NCI-H2196 (cell line): ENCODE measurements around the gene TTN.
"Not testable (repeated sequence)": the region's sequence is repeated elsewhere in the genome, so short reads cannot be mapped to it uniquely, and the experiment has no call there.

Experiments used
- DNase-seq: peaks from one replicate; lab custom pipeline; 2025; ENCODE audit not compliant: unreplicated experiment; lab: John Stamatoyannopoulos, UW

TTN gene

DNA sequence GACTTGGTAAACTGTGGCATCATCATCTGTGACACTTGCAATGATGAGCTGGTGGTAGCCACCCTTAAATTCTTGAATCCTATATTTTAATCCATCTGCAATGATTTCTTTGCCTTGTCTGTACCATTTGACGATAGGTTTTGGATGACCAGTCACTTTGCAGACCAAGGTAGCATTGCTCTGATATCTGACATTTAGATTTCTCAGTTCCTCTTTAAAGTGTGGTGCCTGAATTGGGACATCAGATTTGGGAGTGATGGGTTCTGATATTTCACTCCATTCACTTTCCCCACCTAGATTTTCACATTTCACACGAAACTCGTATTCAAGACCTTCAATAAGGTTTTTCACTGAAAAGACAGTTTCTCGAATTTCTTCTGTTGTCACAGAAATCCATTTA, 271.2 kb downstream of the TTN start:
- DNase-seq: no peak

DNA sequence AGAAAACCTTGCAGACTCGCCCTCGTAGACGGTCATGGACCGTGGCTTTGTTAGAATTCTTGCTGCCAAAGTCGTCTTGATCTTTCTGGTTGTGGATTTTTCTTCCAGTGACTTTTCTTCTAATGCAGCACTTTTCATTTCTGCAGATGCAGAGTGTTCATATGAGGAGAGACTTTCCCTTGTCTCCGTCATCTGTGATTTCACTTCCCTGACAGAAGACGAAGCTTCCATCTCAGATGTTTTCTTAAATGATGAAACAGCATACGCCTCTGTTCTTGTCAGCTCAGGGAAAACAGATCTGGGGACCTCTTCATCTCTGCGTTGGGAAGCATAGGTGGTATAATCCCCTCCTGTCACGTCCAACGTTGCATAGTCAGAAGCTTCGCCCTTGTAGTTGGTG, 276.1 kb downstream of the TTN start:
- DNase-seq: no peak

DNA sequence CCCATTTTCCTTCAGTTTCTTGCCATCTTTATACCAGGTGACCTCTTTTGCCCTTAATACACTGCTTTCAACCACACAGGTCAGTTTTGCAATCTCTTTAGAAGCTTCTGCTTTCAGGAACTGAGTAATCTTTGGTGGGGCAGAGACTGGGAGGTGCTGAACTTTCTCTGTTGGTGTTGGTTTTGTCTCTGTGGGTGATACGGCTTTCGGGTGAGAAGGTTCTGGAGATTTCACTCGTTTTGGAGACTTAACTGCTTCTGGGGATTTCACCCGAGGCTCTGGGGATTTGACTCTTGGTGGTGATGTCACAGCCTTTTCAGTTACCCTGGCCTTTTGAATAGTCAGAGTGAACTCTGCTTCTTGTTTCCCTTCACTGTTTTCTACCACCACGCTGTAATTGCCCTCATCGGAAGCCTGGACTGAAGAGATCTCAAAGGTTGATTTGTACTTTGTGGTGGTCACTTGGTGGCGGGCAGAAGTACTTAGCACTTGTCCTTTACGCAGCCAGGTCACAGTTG, 276.5 kb downstream of the TTN start:
- DNase-seq: no peak

DNA sequence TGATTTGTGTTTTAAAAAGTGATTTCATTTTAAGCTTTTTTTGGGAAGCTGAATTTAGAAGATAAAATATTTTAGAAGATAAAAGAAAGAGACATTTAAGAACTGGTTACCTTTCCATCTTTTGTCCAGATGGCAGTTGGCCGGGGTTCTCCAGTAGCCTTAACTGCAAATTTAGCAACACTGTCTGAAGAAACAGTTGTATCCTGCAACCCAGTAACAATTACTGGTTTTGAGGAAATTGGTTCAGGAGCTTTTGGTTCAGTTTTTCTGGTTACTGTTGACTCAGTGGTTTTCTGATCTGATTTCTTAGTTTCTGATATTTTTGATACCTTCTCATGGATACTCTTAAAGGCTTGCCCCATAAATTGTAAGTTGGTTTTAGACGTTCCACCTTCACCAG, 277.1 kb downstream of the TTN start:
- no peak for DNase-seq

DNA sequence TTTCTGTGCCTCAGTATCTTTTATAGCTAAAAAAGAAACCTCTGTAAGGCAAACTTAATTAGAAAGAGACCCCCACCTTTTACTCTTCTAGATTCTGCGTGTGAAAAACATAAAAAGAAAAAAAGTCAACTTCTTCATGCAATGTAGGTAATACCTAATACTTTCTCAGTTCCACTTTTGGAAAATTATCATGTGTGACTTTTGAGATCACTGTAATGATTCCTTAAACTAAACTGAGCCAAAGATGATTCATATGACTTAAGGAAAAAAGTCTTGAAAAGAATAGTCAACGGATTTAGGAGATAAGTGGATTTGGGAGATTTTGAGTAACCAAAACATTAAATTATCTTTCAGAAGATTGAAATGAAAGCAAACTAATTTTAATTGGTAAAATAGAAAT, 278.0 kb downstream of the TTN start:
- no peak for DNase-seq

DNA sequence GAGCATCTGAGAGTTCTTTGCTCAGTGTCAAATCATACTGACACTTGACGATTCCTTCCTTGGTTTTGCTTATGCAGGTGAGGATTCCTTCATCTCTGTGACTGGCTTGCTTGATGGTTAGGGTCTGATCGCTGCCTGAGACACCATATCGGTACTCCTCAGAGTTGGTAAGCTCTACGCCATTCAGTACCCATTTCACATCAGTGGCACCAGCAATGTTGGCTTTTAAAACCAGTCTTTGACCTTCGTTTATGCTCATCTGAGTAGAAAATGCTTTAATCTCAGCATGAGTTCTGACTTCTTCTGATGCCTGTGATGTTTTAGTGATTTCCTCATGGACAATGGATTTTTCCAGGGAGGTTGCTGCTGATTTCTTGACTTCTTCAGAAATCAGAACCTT, 278.6 kb downstream of the TTN start:
- no peak for DNase-seq

DNA sequence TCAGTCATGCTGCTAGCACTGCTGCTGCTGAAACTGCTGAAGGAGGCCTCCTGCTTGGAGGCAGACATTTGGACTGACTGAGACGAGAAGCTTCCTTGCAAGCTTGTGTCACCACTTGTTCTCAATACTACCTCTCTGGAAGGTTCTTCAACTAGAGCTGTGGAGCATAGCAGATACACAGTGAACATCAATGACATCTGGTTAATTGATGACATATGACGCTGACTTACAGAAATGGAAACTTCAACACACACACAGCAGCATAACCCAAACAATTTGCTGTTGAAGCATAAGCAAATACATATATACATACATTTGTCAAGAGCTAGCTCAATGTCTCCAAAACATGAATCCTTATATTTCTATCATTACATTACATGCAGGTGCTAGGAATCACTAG, 279.6 kb downstream of the TTN start:
- DNase-seq: no peak

DNA sequence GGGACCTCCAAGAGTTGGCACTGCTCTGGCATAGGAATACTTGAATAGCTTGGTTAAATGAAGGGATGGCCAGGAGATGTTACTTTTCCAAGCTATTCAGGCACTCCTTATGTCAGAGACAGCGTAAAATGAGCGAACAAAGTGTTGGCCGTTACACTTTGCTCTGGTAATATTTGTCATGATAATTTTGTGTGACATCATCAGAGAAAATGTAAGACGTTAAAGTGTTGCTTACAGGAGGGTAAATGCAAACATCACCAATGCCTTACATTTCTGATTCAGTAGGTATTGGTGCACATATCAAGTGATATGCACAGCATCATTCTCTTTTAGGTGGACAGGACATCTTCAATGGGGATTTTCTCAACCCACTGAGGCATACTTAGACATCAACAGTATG, 281.0 kb downstream of the TTN start:
- no peak for DNase-seq

DNA sequence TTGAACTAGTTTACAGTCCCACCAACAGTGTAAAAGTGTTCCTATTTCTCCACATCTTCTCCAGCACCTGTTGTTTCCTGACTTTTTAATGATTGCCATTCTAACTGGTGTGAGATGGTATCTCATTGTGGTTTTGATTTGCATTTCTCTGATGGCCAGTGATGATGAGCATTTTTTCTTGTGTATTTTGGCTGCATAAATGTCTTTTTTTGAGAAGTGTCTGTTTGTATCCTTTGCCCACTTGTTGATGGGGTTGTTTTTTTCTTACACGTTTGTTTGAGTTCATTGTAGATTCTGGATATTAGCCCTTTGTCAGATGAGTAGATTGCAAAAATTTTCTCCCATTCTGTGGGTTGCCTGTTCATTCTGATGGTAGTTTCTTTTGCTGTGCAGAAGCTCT, 281.8 kb downstream of the TTN start:
- not testable (repeated sequence) for DNase-seq

DNA sequence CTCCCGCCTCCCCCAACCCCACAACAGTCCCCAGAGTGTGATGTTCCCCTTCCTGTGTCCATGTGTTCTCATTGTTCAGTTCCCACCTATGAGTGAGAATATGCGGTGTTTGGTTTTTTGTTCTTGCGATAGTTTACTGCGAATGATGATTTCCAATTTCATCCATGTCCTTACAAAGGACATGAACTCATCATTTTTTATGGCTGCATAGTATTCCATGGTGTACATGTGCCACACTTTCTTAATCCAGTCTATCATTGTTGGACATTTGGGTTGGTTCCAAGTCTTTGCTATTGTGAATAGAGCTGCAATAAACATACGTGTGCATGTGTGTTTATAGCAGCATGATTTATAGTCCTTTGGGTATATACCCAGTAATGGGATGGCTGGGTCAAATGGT, 282.2 kb downstream of the TTN start:
- not testable (repeated sequence) for DNase-seq

DNA sequence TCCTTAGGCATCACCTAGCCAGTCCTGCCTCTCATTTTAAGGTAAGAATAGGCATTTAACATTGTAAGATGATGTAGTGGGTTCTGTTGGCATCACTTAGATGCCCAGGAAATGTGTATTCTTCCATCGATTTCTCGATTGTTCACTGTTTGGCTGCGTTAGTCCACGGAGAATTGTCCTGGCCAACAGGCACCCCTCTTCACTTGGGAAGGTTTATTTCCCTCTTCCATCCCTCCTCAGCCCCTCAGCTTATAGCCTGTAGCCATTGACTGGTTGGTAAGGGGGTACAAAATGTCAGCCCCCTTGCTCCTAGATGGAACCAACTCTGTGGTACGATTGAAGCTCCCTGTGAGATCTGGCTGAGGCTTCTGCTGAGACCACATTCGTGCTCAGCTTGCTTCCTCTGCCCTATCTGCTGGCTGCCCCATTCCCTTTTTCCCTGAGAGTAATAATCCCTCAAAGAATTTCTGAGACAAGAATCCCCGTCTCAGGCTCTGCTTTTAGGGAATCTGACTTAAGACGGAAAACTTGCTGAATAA, 283.6 kb downstream of the TTN start:
- no peak for DNase-seq

DNA sequence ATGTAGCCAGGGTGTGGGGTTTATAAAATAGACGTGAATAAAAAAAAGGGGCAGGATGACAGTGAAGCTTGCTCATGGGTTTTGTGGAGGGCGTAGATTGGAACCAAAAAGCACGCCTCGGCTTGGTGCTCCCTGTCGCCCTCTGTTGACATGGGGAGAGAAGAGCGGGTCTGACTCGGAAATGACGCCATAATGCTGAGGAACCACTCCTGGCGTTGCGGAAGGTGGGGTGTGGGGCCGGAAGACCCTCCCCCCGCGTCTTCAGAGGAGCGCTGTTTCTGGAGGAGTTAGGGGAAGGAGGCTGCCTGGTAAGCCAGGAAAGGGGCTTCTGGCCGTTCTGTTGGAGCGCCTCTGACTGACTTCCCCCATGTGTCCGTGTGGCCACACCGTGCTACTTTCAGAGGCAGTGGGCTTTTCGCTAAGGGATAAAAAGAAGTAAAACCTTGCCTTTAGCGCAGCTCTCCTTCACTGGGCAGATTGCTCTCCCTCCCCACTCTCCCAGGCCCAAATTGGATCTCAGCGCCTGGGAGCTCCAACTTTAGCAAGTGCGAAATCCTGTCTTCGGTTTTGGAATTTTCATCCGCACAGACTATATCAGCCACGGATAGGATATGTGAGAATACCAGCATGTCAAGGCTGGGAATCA, 284.1 kb downstream of the TTN start:
- peak; percentile 70 for DNase-seq

DNA sequence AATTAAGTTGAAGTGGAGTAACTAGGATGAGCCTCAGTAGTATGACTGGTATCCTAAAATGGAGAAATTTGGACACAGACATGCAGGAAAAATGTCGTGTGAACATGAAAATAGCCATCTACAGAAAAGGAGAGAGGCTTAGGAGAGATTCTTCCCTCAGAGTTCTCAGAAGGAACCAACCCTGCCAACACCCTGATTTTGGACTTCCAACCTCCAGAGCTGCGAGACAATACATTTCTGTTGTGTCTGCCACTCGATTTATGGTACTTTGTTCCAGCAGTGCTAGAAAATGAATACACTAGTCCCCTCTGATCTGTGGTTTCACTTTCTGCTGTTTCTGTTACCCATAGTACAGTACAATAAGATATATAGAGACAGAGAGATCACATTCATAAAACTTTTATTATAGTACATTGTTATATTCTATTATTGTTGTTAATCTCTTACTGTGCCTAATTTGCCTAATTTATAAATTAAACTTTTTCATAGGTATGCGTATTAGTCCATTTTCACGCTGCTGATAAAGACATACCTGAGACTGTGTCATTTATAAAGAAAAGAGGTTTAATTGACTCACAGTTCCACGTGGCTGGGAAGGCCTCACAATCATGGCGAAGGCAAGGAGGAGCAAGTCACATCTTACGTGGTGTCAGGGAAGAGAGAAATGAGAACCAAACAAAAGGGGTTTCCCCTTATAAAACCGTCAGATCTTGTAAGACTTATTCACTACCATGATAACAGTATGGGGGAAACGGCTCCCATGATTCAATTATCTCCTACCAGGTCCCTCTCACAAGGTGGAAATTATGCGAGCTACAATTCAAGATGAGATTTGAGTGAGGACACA, 285.7 kb downstream of the TTN start:
- no peak for DNase-seq

DNA sequence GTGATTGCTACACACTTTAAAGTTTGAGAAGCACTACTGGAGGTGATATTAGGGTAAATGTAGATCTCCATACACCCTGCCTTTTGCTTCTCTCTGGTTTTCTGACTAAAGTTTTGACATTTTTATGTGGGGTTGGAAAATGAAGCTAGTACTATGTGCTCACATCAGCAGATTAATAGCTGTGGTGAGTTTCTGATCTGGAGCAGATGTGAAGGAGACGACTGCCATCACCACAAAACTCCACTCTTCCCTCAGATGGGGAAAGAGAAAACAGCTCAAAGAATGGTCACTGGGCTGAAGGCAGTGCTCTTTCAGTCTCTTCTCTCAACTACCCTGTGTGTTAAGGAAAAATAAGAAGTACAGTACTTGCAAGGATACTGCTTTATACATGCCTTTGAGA, 289.7 kb downstream of the TTN start:
- DNase-seq: no peak

DNA sequence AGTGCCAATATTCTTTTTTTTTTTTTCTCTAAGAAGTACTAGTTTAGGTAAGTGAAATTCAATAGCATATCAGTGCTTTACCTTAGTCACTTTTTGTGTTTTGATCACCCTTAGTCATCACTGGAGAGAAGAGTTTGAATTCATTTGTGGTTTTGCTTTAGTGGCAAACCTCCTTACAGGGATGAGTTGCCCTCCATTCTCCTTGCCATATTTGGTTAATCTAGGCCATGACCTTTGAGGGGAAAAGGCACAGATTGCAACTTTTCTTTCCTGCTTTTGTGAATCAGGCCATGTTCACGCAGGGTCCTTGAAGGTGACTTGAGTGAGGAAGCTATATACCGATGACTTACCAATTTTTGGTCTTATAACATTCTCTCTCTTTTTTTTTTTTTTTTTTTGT, 292.6 kb downstream of the TTN start:
- no peak for DNase-seq

DNA sequence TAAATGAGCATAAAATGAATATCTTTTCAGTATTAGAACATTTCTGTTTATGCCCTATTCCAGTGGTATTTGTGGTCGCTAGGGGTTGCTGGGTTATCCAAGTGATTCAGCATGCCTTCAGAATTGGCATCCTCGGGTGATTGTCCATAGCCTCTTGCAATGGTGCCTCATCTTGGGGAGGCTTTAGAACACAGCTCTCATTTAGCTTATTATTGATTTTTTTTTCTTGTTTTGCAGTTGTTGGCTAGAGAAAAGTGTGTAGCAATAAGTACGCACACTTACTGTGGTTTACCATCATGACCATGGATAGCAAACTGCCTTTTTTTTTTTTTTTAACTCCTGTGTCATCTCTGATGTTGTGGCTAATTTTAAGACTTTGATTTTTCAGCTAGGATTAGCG, 293.3 kb downstream of the TTN start:
- DNase-seq: no peak

DNA sequence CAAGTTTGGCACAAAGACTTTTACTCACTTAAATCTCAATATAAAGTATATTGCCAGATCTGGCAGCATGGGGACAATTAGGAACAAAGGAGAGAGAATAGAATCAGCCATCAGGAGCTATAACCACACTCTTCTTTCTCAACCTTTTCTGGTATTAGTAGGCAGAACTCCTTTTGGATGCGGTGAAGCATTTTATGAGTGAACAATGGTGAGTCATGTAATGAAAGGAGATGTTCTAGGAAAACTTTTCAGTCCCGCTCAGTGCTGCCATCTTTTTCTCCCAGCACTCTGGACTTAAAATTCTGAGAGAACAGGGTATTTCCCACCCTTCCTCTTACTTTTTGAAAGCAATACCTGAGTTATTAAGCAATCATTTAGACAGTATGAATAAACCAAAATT, 294.7 kb downstream of the TTN start:
- no peak for DNase-seq

DNA sequence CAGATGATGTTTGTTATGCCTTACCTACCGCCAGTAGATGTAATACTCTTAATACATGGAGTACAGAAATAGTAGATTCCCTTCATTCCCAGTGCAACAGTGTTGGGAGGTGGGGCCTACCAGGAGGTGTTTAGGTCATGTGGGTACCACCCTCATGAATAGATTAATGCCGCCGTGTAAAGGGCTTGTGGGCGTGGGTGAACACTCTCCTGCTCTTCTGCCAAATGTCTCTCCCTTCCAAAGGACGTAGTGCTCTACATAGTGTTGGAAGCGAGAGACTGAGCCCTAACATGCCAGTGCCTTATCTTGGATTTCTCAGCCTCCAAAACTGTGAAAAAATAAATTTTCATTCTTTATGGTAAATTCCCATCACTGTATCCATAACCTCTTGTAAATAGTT, 296.8 kb downstream of the TTN start:
- no peak for DNase-seq

DNA sequence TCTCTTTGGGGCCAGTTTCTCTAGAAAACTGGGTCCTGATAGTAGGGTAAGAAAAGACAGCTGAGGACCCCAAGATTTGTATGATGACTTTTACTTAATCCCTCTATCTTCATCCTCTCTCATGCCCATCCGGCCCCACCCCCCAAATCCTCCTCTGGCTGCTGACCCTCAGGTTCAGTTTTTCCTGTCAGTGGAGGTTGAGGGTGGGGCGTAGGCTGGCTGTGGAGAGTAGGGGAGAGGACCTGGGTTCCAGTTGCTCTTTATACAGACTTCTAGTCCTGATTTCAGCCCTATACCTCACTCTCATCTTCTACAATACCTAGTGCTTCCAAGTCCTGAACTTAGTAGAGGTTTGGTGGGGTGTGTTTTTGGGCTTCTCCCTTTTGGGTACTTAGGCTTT, 298.6 kb downstream of the TTN start:
- DNase-seq: no peak

DNA sequence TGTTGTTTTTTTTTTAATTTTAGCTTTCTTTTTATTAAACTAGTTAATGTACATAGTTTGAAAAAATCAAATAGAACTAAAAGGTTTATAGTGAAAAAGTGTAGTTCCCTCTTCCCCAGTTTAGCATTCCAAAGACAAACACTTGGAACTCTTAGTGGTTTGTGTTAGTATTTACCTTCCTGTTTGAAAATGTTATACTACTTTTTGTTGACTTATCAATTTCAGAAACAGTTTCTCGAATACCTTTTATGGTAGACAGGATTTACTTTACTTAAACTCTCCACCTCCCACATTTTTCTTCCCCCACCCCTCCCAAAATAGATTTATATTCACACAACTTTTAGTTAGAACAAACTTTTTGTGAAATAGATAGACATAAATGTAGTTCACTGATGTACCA, 300.3 kb downstream of the TTN start:
- no peak for DNase-seq

DNA sequence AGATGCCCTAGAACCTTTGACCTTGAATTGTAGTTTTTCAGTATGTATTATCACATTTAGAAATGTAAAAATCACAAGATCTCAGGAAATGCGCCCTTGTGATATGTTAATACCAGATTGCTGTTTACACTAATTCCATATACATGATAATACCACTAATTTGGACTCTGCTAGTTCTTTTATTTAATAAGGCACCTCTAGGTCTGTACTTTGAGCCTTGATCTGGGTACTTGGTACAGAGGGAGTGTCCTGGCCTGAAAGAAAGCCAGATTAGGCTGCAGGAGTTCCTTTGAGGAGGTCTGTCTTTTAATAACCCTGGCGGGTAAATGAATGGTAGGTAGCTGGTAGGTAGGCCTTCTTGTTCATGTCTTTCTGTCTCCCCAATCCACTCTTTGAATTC, 300.7 kb downstream of the TTN start:
- no peak for DNase-seq

DNA sequence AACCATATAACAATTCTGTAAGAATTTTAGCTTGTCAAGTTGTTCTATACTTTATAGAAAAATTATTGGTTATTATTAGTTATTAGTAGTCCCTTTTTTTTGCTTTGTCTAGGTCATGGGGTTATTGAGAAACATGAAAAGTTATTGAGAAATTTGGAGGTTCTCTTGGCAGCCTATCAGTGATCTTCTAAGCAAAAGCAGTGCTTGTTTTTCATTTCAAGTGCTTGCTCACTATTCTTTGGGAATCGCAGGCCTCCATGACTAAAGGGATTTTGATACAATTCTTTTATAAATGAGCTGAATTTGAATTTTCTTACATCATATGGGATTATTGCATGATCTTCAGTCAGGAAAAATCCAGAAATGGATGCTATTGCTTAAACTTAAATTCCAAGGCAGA, 301.1 kb downstream of the TTN start:
- no peak for DNase-seq
